HEK293T (cell line): ENCODE data around the gene ZDHHC11.
"Not testable (repeated sequence)": the region's sequence is repeated elsewhere in the genome, so short reads cannot be mapped to it uniquely, and the experiment has no call there.

ENCODE experiments used
- ARNT ChIP-seq: fragments of 450-650 bp; IDR thresholded peaks from 2 replicates; pipeline ENCODE4 v1.6.1; 2017; ENCODE audit warnings: mild to moderate bottlenecking
- BHLHE40 ChIP-seq: fragments of 450-650 bp; IDR thresholded peaks from 2 replicates; pipeline ENCODE4 v1.6.1; 2016; ENCODE audit warnings: mild to moderate bottlenecking, moderate library complexity, borderline replicate concordance
- CTBP1 ChIP-seq: fragments of 450-650 bp; IDR thresholded peaks from 2 replicates; pipeline ENCODE4 v1.6.1; 2016; ENCODE audit warnings: borderline replicate concordance
- ELF4 ChIP-seq: fragments of 450-650 bp; IDR thresholded peaks from 2 replicates; pipeline ENCODE4 v1.6.1; 2017; ENCODE audit warnings: antibody characterized with exemption
- FOXK2 ChIP-seq: fragments of 450-650 bp; IDR thresholded peaks from 2 replicates; pipeline ENCODE4 v1.6.1; 2016; ENCODE audit warnings: mild to moderate bottlenecking
- FOXM1 ChIP-seq: fragments of 450-650 bp; IDR thresholded peaks from 2 replicates; pipeline ENCODE4 v1.6.1; 2017; ENCODE audit warnings: mild to moderate bottlenecking, borderline replicate concordance
- HDGF ChIP-seq: fragments of 450-650 bp; IDR thresholded peaks from 2 replicates; pipeline ENCODE4 v1.6.1; 2017; ENCODE audit warnings: antibody characterized with exemption, borderline replicate concordance
- L3MBTL2 ChIP-seq: fragments of 450-650 bp; conservative IDR thresholded peaks from 2 replicates; pipeline ENCODE4 v1.6.1; 2016; ENCODE audit warnings: mild to moderate bottlenecking
- LEF1 ChIP-seq: fragments of 450-650 bp; IDR thresholded peaks from 2 replicates; pipeline ENCODE4 v1.6.1; 2017; ENCODE audit warnings: mild to moderate bottlenecking, borderline replicate concordance
- PKNOX1 ChIP-seq: fragments of 450-650 bp; IDR thresholded peaks from 2 replicates; pipeline ENCODE4 v1.6.1; 2016
- SP1 ChIP-seq: fragments of 450-650 bp; IDR thresholded peaks from 2 replicates; pipeline ENCODE4 v1.6.1; 2017
- SUZ12 ChIP-seq: fragments of 450-650 bp; IDR thresholded peaks from 2 replicates; pipeline ENCODE4 v1.6.1; 2016; ENCODE audit warnings: mild to moderate bottlenecking
- TARDBP ChIP-seq: fragments of 450-650 bp; IDR thresholded peaks from 2 replicates; pipeline ENCODE4 v1.6.1; 2016
- ZNF384 ChIP-seq: fragments of 450-650 bp; IDR thresholded peaks from 2 replicates; pipeline ENCODE4 v1.6.1; 2016

DNA sequence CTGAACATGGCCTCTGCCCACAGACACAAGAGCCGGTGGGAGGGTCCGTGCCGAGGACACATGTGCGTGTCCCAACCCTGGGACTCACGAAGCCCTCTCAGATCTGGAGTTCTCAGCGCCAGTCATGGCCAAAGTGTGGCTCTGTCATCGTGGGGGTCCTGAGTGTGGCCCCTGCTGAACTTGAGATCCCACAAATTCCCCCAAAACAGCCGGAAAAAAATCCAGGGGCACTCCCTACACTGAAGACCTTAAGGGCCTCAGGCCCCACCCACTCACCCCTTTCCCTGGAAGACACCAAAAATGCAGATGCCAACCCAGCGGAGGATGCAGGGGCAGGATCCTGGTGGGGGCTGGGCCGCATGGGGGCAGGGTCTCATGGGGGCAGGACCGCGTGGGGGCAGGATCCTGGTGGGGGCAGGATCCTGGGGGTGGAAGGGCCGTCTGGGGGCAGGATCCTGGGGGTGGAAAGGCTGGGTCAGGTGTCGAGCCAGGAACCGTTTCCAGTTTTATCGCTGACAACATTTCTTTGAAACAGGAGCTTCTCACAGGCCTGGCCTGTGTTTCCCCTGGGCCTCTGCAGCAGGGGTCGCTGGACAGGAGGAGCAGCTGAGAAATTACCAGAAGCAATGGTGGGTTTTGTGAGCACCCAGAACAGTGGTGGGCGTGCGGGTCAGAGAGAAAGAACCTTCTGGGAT is 79.6 kb downstream of the ZDHHC11 start:
- not testable (repeated sequence) for TF ChIP-seq SP1, FOXK2, ZNF384, SUZ12, LEF1, PKNOX1, ELF4, BHLHE40, FOXM1, CTBP1, HDGF, TARDBP, L3MBTL2, ARNT
